ENCODE data around the gene EDNRB. TPM values are rescaled to one million over a fixed set of nuclear protein-coding genes. Genes with fewer than 3 reads are reported as not detected.

The EDNRB gene
- total RNA-seq, 4 donors from 2014 or later, result 1.6 to 14.7 (median 5.0) TPM

DNA sequence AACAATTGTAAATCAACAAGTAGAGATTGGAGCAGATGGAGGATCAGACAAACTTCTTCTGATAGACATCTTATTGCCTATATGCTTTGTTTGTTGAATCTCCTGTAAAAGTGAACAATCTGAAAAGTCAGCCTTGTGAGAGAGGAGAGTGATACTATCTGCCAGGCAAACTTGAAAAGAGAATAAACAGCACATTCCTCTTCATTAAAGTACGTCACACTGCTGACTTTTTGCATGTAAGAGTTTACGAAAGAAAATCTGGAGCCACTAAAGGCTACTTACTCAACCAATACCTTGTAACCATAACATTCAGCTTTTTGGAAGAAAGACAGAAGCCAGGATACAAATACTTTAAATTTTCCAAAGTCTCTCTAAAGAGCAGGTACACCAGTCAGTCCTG lies 42.5 kb downstream of the EDNRB start:
- WGBS, 2 donors, result 55 to 63% methylated on average over 2 of the region's 2 CpGs

DNA sequence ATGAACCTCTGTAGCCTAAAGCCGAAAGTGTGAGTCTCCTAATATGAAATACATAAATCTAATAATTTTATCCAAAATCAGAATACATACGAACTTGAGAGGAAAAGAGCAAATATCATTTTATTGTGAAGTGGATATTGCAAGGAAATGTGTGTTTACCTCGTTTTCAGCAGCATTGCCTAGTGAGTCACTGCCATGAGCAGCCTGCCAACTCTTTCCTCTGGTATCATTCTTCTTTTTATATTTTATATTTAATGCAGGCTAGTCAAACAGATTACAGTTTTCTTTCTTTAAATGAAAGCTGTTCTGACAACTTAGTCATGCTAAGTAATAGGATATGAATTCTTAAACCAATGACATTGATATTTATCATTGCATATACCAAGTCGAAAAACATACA lies 44.2 kb downstream of the EDNRB start:
- TF ChIP-seq, protein P1, sequence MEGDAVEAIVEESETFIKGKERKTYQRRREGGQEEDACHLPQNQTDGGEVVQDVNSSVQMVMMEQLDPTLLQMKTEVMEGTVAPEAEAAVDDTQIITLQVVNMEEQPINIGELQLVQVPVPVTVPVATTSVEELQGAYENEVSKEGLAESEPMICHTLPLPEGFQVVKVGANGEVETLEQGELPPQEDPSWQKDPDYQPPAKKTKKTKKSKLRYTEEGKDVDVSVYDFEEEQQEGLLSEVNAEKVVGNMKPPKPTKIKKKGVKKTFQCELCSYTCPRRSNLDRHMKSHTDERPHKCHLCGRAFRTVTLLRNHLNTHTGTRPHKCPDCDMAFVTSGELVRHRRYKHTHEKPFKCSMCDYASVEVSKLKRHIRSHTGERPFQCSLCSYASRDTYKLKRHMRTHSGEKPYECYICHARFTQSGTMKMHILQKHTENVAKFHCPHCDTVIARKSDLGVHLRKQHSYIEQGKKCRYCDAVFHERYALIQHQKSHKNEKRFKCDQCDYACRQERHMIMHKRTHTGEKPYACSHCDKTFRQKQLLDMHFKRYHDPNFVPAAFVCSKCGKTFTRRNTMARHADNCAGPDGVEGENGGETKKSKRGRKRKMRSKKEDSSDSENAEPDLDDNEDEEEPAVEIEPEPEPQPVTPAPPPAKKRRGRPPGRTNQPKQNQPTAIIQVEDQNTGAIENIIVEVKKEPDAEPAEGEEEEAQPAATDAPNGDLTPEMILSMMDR (IDR thresholded peaks at IDR 0.05), result no peak
- no peak for TF ChIP-seq POLR2A (IDR thresholded peaks at IDR 0.05)
- H3K4me3 ChIP-seq, result no peak overlapping the region
- H3K4me1 ChIP-seq, result no peaks in the 10 kb centered on the region
- H3K36me3 ChIP-seq, result no peaks in the 10 kb centered on the region
- intact Hi-C loops (cut with DNase I), result no loop called here
- H3K27me3 ChIP-seq, result no peaks in the 10 kb centered on the region
- no peak overlapping the region for H3K27ac ChIP-seq
- DNase-seq, result no peak
- no peaks in the 10 kb centered on the region for H3K9me3 ChIP-seq
- 38 to 48% methylated on average over 4 of the region's 4 CpGs for WGBS, 2 donors

More for the DNA sequence above, 42.5 kb downstream of the EDNRB start:
- Histone ChIP-seq H3K4me1 (no peaks in the 10 kb centered on the region), H3K9me3 (no peaks in the 10 kb centered on the region), H3K27me3 (no peaks in the 10 kb centered on the region), H3K27ac (no peak overlapping the region), H3K4me3 (no peak overlapping the region), H3K36me3 (no peaks in the 10 kb centered on the region)
- intact Hi-C loops (cut with DNase I), result no loop called here
- no peak for TF ChIP-seq POLR2A (IDR thresholded peaks at IDR 0.05)
- TF ChIP-seq, protein P1 (IDR thresholded peaks at IDR 0.05), result no peak
- DNase-seq, result no peak

DNA sequence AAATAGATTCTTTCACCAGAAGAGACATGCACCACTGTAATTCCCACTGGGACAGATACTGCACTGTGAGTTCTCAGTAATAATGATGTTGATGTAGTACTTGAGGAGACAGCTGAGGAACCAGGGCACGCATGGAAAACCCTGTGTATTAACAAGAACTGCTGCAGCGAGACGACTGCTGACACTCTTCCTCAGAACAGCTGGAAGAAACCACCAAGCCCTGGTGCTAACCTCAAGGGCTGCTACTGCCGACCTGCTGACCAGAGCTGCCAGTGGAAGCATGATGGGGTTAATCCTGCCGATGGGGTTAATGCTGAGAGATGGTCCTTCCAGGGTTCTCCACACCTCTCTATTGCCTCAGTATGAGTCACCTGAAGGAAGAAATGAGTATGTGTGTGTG lies 45.6 kb downstream of the EDNRB start:
- Histone ChIP-seq H3K9me3 (no peaks in the 10 kb centered on the region), H3K4me3 (no peak overlapping the region), H3K36me3 (no peaks in the 10 kb centered on the region), H3K27ac (no peak overlapping the region), H3K27me3 (no peaks in the 10 kb centered on the region), H3K4me1 (no peaks in the 10 kb centered on the region)
- DNase-seq, result no peak
- 46 to 79% methylated on average over 4 to 5 of the region's 5 CpGs for WGBS, 2 donors
- TF ChIP-seq POLR2A (IDR thresholded peaks at IDR 0.05), result no peak
- TF ChIP-seq, protein P1 (IDR thresholded peaks at IDR 0.05), result no peak
- intact Hi-C loops (cut with DNase I), result no loop called here

DNA sequence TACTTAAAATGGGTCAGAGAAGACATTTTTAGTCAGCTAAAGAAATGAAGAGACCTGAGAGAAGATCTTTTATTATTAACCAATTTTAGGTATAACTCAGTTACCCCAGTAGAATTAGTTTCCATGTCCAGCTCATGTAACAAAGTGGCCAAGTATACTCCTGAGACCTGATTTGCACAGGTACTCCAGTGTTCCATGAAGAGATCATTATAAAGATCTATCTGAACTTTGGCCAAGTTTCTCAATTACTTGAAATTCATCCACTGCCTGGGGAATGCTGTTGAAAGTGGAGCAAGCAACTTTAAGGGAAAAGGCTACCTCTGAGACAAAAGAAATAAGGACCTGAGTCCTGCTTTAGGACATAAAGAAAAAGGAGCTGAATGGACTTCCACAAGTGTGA lies 47.0 kb downstream of the EDNRB start:
- intact Hi-C loops (cut with DNase I), result no loop called here
- no peak for DNase-seq
- TF ChIP-seq POLR2A (IDR thresholded peaks at IDR 0.05), result no peak
- TF ChIP-seq, protein P1 (IDR thresholded peaks at IDR 0.05), result no peak
- Histone ChIP-seq H3K4me3 (no peak overlapping the region), H3K27me3 (no peaks in the 10 kb centered on the region), H3K9me3 (no peaks in the 10 kb centered on the region), H3K27ac (no peak overlapping the region), H3K36me3 (no peaks in the 10 kb centered on the region), H3K4me1 (no peaks in the 10 kb centered on the region)

DNA sequence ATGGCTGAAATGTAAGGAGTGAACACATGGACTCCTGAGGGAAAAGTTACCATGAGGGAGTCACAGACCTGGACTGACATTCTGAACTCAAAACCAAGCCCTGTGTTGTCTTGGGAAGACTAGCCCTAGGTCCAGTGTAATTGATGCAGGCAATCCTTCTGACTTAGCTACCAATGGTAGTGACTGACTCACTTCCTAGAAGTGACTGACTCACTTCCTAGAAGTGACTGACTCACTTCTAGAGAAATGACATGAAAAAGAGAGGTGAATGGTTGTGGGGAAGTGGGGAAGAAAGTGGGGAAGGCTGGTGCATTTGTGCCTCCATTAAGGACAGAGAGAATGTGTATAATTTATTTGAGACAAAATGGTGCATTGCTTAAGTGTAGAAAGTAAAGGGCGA lies 49.9 kb downstream of the EDNRB start:
- Histone ChIP-seq H3K4me3 (no peak overlapping the region), H3K36me3 (no peaks in the 10 kb centered on the region), H3K4me1 (no peaks in the 10 kb centered on the region), H3K27ac (no peak overlapping the region), H3K9me3 (no peaks in the 10 kb centered on the region), H3K27me3 (no peaks in the 10 kb centered on the region)
- no peak for DNase-seq
- TF ChIP-seq, protein P1 (IDR thresholded peaks at IDR 0.05), result no peak
- no peak for TF ChIP-seq POLR2A (IDR thresholded peaks at IDR 0.05)
- WGBS, 2 donors, result 80 to 92% methylated on average over 1 of the region's 1 CpG
- intact Hi-C loops (cut with DNase I), result no loop called here
